ENCODE data around the gene KRT33B. TPM values are rescaled to one million over a fixed set of nuclear protein-coding genes. Genes with fewer than 3 reads are reported as not detected.

KRT33B gene
- total RNA-seq, 2 experiments from 2014 or later = not detected

- H3K36me3 ChIP-seq (ENCODE audit: insufficient read depth, low read length) = no peaks in the 10 kb centered on the region
- no peak overlapping the region for H2AFZ ChIP-seq (ENCODE audit: low read length)
- BruUV-seq (replicated peaks) = no TSS peak
- no peak for TF ChIP-seq CTCF (conservative IDR thresholded peaks at IDR 0.05; ENCODE audit: low read length)
- TF ChIP-seq EZH2phosphoT487 (IDR thresholded peaks at IDR 0.05; ENCODE audit: borderline replicate concordance, low read depth, low read length) = no peak
- no peak overlapping the region for H3K4me2 ChIP-seq (ENCODE audit: low read length)
- no peaks in the 10 kb centered on the region for H3K9me2 ChIP-seq (ENCODE audit: insufficient read depth, low read length)
- no peak overlapping the region for H3K4me3 ChIP-seq (ENCODE audit: low read depth, low read length, poor library complexity, severe bottlenecking)
- H3K9me3 ChIP-seq (ENCODE audit: low read length) = no peaks in the 10 kb centered on the region
- no peaks in the 10 kb centered on the region for H4K20me1 ChIP-seq (ENCODE audit: insufficient read depth, low read length)
- CTCF ChIA-PET (ENCODE audit: unreplicated experiment) = no interaction called here
- H3K27ac ChIP-seq (ENCODE audit: low read depth, low read length, poor library complexity, severe bottlenecking) = no peak overlapping the region
- no peaks in the 10 kb centered on the region for H3K79me2 ChIP-seq (ENCODE audit: insufficient read depth, low read depth, low read length)
- intact Hi-C loops (cut with micrococcal nuclease; ENCODE audit: unreplicated experiment) = no loop called here
- POLR2A ChIA-PET = no interaction called here
- DNase-seq (ENCODE audit: low spot score) = no peak
- H3K4me1 ChIP-seq (ENCODE audit: insufficient read depth, low read length, poor library complexity, severe bottlenecking) = no peaks in the 10 kb centered on the region
Observed at GRCh38 chr17:41415411-41415810, 45.8 kb upstream of the KRT33B start.

- no peaks in the 10 kb centered on the region for H3K36me3 ChIP-seq (ENCODE audit: insufficient read depth, low read length)
- H3K27ac ChIP-seq (ENCODE audit: low read depth, low read length, poor library complexity, severe bottlenecking) = no peak overlapping the region
- H4K20me1 ChIP-seq (ENCODE audit: insufficient read depth, low read length) = no peaks in the 10 kb centered on the region
- DNase-seq (ENCODE audit: low spot score) = no peak
- CTCF ChIA-PET (ENCODE audit: unreplicated experiment) = no interaction called here
- BruUV-seq (replicated peaks) = no TSS peak
- no peaks in the 10 kb centered on the region for H3K9me3 ChIP-seq (ENCODE audit: low read length)
- H2AFZ ChIP-seq (ENCODE audit: low read length) = no peak overlapping the region
- H3K4me2 ChIP-seq (ENCODE audit: low read length) = no peak overlapping the region
- no peak for TF ChIP-seq EZH2phosphoT487 (IDR thresholded peaks at IDR 0.05; ENCODE audit: borderline replicate concordance, low read depth, low read length)
- TF ChIP-seq CTCF (conservative IDR thresholded peaks at IDR 0.05; ENCODE audit: low read length) = no peak
- intact Hi-C loops (cut with micrococcal nuclease; ENCODE audit: unreplicated experiment) = no loop called here
- no peaks in the 10 kb centered on the region for H3K79me2 ChIP-seq (ENCODE audit: insufficient read depth, low read depth, low read length)
- POLR2A ChIA-PET = no interaction called here
- H3K4me3 ChIP-seq (ENCODE audit: low read depth, low read length, poor library complexity, severe bottlenecking) = no peak overlapping the region
- no peaks in the 10 kb centered on the region for H3K4me1 ChIP-seq (ENCODE audit: insufficient read depth, low read length, poor library complexity, severe bottlenecking)
- no peaks in the 10 kb centered on the region for H3K9me2 ChIP-seq (ENCODE audit: insufficient read depth, low read length)
Observed at GRCh38 chr17:41413982-41414381, 44.4 kb upstream of the KRT33B start.

- CTCF ChIA-PET (ENCODE audit: unreplicated experiment) = no interaction called here
- Histone ChIP-seq H2AFZ (ENCODE audit: low read length) (no peak overlapping the region), H4K20me1 (ENCODE audit: insufficient read depth, low read length) (no peaks in the 10 kb centered on the region), H3K4me1 (ENCODE audit: insufficient read depth, low read length, poor library complexity, severe bottlenecking) (no peaks in the 10 kb centered on the region), H3K27ac (ENCODE audit: low read depth, low read length, poor library complexity, severe bottlenecking) (no peak overlapping the region), H3K36me3 (ENCODE audit: insufficient read depth, low read length) (no peaks in the 10 kb centered on the region), H3K4me3 (ENCODE audit: low read depth, low read length, poor library complexity, severe bottlenecking) (no peak overlapping the region), H3K9me2 (ENCODE audit: insufficient read depth, low read length) (no peaks in the 10 kb centered on the region), H3K79me2 (ENCODE audit: insufficient read depth, low read depth, low read length) (no peaks in the 10 kb centered on the region), H3K4me2 (ENCODE audit: low read length) (no peak overlapping the region), H3K9me3 (ENCODE audit: low read length) (no peaks in the 10 kb centered on the region)
- TF ChIP-seq CTCF (conservative IDR thresholded peaks at IDR 0.05; ENCODE audit: low read length) (no peak), EZH2phosphoT487 (IDR thresholded peaks at IDR 0.05; ENCODE audit: borderline replicate concordance, low read depth, low read length) (no peak)
- intact Hi-C loops (cut with micrococcal nuclease; ENCODE audit: unreplicated experiment) = no loop called here
- POLR2A ChIA-PET = no interaction called here
- no peak for DNase-seq (ENCODE audit: low spot score)
- BruUV-seq (replicated peaks) = no TSS peak
Observed at GRCh38 chr17:41413353-41413957, 43.8 kb upstream of the KRT33B start.

Data from OCI-LY7 (cell line).